Inflammatory macrophage (primary cell): ENCODE results near the gene ACTR2.

ENCODE experiments used
- DNase-seq, 2 donors: peaks; one replicate each; pipeline ENCODE4 v3.0.0-alpha.2; 2020 to 2022

Gene ACTR2

DNA sequence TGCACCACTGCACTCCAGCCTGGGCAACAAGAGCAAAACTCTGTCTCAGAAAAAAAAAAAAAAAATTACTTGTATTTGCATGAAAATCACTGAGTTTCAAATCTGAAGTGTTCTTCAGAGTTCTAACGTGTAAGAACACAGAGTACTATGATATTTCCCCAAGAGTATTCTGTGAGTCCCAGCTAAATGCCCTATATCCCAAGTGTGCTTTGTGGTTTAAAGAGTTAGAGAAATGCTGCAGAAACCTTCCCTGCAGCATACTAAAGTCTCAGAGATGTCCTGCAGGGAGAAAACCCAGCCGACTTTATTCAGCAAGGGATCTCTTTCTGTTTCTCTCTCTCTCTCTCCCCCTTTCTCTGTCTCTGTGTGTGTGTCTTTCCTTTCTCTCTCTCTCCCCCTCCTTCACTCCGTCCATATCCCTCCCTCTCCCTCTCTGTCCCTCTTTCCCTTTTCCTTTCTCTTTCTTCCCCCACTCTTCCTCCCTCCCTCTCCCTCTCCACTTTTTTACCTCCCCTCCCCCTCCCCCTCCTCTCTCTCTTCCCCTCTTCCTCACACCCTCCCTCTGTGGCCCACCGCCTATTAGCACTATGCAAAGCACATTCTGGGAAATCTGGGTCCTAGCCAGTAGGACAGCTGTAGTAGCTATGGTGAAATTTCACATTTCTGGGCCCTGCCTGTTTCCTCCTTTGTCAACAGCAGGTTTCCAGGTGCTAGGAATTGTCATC lies 54.2 kb downstream of the ACTR2 start:
- no peak for DNase-seq

DNA sequence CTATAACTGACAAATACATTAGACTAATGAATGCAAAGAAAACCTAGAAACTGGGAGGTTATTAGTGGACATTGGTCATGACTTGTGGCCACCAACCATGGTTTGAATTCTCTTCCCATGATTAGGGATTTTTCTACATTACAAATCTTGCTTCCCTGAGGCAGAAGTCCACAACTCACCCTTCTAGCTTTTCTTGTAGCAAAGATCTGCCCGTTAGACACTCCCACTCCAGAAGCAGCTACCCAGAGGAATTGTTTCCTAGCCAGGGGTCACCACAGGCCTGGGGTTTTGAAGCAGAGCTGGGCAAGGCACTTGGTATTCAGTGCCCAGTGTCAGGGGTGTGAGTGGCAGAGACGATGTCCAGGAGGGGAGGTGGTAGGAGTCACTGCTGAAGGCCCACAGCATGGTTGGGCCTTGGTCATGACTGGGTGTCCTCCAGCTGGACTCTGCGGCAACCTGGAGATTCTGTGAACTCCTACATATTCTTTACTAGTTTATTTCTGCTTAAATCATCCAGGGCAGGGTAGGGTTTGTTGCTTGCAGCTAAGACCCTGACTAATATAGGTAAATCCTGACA lies 54.9 kb downstream of the ACTR2 start:
- no peak for DNase-seq

DNA sequence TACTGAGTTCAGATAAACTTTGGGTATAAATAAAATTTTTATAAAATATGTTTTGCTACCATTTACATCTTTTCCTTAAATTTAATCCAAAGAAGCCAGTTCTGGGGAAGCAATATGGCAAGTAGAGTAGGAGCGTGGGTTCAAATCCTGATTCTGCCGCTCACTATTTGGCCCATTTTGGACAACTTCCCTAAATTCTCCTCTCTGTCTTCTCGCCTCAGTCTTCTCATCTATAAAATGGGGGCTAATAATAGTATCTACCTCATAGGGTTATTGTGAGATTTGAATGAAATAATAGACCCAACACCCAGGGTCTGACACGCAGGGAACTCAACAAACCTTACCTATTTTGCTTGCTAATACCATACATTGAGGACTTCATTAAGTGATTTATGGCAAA lies 59.7 kb downstream of the ACTR2 start:
- no peak for DNase-seq

DNA sequence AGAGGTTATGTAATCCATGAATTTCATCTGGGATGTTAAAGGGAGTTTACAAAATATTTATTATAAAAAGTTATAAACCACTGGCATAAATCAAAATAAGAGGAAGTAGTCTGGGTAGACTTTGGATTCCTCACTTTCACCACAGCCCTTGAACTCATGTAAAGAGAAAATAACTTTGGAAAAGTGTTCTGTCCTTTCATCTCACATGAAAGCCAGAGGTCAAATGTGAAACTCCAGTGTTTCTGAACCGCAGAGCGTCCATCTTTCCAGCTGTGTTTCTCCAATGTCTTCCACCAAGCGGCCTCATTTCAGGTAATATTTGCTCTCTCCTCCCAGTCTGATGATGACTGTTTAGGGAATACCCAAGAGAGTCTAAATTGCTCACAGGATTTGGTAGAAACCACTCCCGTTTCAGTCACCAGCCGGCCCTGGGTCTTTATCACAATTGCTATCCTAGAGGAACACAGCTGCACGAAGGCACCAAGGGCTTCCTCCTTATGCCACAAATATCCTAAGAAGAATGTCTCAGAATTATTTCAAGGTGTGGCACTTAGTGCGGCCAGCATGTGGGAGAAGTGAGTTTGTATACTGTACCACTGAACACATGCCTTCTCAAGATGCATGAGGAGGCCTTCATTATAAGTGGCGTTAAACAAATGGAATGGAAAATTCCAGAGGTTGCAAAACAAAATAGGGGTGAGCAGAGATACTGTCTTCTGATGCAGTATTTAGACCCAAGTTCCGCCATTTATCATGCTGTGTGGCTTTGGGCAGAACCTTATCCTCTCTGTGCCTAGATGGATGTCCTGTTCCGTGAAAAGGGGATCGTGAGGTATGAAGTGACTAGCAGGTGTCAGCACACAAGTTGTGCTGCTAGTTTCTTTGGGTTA lies 63.8 kb downstream of the ACTR2 start:
- no peak for DNase-seq

DNA sequence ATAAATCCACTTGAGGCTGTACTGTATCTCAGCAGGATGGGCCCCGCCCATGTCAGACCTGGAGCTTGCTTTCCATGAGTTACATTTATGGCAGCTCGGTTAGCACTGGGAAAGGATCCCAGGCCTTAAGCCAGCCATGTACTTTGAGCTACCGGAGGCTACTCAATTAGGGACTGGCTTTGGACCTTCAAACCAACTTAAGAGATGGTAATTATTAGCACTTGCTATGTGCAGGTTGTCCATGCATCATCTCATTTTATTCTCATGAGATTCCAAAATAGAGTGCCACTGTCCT lies 64.4 kb downstream of the ACTR2 start:
- DNase-seq = no peak

DNA sequence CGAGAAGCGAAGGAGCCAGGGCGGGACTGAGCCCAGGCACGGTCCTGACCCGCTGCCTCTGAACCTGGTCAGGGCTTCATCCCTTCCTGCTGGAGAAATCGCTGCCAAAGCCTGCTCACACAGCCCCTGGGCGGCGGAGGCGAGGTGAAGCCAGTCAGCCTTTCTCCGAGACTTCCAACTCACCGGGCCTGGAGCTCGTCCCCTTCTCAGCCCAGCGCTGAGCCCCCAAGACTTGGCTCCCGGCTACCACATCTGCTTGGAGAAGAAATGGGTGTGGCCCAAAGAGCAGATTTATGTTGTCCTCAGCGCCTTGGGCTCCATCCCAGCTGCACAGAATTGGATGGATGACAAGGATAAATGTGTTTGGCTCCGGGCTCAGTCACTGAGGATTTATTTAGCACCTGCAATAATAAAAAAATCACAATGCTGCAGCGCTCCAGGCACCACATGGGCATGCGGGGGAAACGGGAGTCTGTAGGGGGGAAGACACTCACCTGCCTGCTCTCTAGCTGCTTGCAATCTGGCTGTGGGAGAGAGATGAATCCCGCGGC lies 64.9 kb downstream of the ACTR2 start:
- no peak for DNase-seq

DNA sequence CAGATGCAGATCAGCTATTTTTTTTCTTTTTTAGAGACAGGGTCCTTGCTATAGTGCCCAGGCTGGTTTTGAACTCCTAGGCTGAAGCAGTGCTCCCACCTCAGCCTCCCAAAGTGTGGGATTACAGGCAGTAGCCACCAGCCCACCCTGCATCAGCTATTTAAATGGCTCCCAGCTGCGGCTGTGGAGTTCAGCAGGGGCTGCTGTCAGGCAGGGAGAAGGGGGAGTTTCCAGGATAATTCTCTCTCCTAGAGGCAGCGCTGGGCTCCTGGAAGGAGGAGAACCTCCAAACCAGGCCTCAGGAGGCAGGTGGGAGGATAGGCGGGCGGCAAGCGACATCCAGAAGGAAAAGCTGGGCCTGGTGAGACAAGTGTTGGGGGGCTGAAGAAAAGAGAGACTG lies 65.7 kb downstream of the ACTR2 start:
- DNase-seq = no peak

DNA sequence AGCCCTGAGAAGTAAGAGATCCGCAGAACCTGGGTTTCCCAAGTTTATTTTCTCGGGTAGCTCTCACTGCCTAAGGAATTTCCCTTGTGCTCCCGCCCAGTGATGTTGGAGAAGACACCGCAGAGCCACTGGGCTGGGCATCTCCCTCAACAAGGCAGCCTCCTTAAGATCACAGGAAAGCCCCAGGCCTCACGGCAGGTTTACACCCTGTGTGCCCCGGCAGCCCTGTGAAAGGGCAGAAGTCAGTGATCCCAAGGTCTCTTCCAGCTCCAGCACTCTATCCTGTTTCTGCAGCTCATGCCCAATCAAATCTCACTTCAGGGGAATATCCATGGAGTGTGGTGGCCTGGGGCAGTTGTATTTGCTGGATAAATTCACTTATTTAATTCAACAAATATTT lies 66.5 kb downstream of the ACTR2 start:
- DNase-seq = no peak

DNA sequence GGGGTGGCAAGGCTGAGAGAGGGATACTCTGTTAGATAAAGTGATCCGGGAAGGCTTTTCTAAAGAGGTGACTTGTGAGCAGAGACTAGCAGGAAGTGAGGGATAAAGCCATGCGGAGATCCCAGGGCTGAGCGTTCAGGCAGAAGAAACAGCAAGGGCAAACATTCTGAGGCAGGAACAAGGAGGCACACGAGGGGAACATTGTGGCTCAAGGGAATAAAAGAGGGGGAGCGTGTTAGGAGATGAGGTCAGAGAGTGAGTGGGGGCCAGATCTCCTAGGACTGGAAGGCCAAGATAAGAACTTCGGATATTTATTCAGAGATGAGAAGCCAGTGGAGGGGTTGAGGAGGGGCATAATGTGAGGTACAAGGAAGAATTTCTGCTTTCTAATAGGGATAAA lies 67.1 kb downstream of the ACTR2 start:
- no peak for DNase-seq

DNA sequence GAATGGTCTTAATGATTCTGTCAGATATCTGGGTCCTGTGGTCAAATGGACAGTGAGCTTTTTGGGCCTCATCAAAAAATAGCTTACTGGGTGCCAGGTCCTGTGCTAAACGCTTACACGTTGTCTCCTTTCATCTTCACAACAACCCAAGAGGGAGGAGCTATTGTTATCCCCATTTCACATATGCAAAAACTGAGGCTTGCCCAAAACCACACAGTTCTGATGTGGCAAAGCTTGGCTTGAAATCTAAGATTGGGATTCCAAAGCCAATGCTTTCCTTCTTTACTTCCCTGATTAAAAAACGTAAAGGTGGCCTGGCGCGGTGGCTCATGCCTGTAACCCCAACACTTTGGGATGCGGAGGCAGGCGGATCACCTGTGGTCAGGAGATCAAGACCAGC lies 69.3 kb downstream of the ACTR2 start:
- DNase-seq = no peak

DNA sequence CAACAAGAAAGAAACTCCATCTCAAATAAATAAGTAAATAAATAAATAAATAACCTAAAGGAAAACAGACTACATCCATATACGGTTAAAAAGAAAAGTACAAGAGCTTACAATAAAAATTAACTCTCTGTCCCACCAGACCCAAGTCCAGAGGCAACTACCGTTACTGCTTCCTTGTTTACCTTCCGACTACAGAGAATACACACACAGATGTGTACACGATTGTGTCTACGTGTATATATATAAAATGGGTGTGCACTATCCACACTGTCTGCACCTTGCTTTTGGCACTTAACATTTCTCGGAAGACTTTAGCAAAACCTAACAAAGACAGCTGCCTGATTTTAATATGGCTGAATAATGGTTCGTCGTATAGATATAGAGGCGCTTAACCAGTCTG lies 69.9 kb downstream of the ACTR2 start:
- DNase-seq = no peak

DNA sequence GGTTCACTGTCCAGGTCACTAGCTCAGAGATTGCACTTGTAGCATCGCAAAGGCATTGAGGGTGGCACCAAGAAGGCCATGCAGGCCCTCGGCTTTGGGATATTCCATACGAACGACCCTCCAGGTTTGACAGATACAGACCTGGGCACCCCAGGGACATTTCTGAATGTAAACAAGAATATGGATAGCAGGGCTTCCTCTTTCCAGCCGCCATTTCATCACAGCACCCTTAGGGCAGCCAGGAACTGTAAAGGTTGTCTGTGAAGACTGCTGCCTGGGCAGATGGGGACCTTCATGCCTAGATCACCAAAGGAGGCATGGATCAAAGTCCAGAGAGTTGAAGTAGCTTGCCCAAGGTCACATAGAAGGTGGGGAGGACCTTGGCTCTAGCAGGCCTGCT lies 70.5 kb downstream of the ACTR2 start:
- DNase-seq = no peak

DNA sequence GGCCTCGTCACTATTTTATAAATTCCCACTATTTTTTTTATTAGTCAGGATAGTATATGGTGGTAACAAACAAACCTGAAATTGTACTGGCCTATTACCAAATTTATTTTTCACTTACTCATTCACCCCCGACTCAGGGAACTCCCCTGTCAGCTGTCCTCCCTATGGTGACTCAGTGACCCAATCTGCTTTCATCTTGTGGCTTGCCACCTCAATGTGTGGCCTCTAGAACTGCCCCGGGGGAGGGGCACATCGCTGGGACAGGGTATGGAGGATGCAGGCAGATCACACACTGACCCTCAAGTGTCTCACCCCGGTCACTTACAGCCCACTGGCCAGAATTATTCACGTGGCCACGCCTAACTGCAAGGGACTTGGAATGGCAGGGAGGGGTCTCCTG lies 71.6 kb downstream of the ACTR2 start:
- no peak for DNase-seq

DNA sequence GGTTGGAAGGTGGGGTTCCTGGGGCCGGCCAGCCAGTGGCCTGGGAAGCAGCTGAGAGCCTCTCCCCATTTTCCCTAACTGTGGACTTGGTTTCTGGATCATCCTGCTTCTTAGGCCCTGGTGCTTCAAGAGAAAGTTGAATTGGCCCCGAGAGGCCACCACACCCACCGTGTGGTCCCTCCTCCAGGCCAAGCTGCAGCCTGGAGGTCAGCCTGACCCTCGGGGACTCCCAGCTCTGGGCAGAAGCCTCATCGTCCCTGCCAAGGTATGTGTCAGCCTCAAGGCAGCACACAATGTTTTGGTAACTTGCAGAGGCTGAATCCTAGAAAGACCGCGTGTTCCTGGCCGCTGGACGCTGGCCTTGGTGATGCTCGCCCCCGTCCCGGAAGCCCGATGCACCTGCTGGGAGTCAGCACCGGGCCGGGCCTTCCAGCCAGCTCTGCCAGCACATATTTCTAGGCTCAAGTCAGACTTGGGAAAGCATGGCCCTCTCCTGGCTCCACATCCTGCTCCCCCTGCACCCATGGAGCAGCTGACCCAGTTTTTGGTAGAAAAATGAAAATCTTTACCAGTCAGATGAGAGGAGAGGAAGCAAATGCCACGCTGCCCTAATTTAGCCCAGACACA lies 72.6 kb downstream of the ACTR2 start:
- no peak for DNase-seq

DNA sequence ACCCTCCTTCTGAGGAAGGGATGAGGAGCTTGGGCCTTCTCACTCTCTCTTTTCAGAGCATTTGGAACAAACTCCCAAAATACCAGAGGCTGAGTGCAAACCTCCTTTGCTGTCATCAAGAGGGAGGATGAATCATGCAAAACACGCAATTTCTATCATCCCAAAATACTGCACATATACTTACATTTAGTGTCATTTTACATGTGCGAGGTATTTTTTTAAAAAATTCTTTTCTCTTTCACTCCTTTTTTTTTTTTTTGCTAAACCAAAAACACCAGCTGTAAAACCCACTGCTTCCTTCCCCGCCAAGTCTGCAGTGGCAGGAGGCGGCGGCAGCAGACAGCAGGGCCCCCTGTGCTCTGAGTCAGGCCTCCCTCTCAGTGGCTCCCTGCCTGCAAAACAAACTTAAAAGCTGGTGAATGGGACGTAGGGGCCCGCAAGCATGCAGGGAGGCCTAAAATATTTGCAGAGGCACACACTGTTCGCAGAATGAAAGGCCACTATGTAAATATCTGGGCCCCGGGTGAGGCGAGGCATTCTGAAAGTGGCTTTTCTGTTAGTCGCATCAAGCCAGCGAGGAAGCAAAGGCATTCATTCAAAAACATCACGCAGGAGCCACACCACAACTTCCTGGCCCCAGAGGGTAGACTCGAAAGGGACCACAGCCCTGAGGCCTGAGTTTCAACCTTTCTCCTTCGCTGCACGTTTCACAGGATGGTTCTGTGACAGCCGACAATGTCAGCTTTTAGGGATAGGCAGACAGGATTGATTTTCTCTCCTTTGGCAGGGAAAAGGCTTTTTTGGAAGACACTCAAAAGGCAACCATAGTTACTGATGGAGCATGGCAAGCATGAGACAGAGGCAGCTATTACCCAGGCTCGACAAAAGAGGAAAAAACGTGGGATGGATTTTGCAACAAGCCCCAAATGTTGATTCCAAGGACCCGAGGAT lies 73.4 kb downstream of the ACTR2 start:
- DNase-seq = no peak

DNA sequence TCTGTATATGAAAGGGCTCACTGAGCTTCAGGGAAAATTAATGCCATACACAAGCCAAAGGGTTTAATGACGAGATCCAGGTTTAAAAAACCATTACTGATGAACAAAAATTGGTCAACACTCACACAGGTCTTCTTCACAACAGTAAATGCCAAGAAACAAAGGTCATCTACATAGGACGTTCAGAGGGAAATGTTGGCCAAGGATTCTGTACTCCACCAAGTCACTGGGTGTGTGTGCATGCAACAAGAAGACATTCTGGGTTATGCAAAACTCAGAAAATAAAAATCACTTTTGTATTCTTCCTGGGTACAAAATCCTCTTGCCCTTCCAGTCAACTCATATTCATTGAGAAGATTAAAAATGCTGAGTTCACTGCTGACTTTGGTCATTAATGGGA lies 78.3 kb downstream of the ACTR2 start:
- no peak for DNase-seq

DNA sequence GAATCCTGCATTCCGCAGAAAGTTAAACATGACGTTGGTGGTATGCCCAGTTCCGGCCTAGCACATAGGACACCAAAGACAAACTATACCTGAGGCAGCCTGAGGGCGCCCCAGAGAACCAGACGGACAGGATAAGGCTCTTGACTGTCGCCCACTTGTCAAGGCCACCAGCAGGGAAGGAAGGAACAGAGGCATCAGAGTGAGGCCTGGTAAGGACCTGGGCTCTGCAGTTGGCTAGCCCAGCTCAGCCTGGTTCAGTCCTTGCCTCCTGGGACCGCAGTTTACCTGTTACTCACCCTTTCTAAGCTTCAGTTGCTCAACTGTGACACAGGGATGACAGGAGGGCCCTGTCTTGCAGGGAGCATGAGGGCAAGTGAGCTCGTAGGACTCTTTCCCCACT lies 82.1 kb downstream of the ACTR2 start:
- no peak for DNase-seq

DNA sequence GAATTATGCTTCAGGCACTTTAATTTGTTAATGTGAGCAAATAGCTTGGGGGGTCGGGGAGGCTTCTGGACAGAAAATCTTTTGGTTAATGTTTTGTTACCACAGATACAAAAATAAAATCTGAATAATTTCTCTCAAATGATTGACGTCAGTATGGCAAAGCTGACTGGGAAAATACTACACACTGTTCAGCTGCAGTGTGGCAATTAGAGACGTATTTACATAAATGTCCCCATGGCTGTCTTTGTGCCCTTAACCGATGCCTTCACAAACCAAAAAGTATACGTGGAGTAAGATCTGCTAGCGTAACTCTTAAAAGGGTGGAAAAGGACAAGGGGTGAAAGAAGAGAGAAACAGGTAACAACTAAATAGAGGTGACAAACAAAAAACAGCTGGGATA lies 83.4 kb downstream of the ACTR2 start:
- no peak for DNase-seq

DNA sequence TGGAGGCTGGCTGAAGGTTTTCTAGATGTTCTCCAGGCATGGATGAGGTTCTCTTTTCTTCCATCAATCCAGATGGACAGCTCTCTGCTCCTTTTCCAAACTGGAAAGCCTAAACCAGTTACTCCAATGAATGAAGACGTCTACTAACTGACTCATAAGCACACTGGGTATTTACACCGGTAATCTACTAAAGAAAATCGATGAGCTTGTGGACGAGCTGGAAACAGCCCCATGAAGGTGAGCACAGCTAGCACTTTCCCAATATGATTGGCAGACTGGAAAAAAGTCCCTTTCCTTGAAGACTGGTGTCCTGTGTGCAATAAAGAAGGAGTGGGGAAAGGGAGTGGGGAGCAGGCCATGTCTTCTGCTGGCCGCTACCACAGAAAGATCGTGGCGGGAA lies 84.0 kb downstream of the ACTR2 start:
- no peak for DNase-seq

DNA sequence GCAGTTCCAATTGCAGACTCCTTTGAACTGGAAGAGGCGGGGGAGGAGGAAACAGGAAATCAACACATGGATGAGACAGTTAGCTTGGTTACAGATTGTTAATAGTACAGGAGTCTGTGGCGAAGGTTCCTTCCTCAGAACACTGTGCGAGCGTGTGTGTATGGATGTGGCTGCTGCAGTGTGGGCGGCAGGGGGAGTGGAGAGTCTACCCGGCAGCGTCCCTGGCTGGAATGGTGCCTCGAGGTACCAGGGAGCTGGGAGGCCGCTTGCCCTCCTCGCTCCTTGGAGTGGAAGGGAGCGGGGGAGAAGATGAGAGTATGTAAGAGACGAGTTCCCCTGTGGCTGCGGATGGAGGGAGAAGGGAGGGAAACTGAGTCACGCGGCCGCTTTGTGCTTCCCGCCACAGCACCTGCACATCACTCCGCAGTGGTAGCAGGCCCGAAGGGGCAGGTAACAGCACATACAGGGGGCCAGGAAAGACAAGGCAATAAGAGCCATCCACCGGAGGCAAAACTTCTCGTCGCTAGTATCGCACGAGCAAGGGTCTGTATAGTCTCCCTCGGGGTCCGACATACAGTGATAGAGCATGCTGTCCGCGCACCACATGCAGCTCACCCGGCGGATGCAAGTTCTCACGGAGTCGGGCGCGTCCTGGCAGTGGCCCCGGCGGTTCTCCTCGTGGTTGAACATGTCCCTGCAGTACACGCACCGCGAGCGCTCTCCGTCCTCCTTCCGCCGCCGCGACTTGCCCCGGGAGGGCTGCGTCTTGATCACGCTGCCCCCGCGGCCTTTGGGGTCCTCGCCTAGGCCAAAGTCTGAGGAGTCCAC lies 85.7 kb downstream of the ACTR2 start:
- DNase-seq = no peak

DNA sequence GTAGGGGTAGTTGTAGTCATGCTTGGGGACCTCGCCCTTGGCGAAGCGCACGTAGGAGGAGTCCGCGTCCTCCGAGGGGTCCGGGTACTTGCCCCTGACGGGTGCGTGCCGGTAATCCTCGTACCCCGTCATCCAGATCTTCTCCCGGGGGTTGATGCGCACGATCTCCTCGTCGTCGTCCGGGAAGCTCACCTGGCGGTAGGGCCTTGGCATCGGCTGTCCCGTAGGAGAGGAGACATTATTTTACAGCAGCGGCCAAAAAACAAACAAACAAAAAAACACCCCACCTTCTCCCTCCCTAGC lies 86.3 kb downstream of the ACTR2 start:
- DNase-seq = no peak
